PC-9 (cell line): Measurements from ENCODE around the gene MYO16. TPM values are rescaled to one million over a fixed set of nuclear protein-coding genes. Genes with fewer than 3 reads are reported as not detected.

Experiments
- BruUV-seq: library from RNA; stranded (reverse); fragments of 400-500 nt; replicated peaks from 2 replicates; lab custom pipeline; 2021; lab: Mats Ljungman, UMichigan
- CTCF ChIA-PET: fragments of 300-600 bp; sonication (Branson Sonifier 250); formaldehyde crosslinking; loops from one replicate; lab custom pipeline; 2022; ENCODE audit warnings: antibody characterized with exemption; lab: Charles Lee
- POLR2A ChIA-PET: fragments of 300-600 bp; sonication (Branson Sonifier 250); formaldehyde crosslinking; loops from one replicate; lab custom pipeline; 2022; ENCODE audit warnings: antibody characterized with exemption; ENCODE audit not compliant: unreplicated experiment; lab: Charles Lee
- DNase-seq, 2 experiments: peaks; one replicate each; pipeline versions ENCODE4 v3.0.0 to v3.0.0-alpha.2; 2015 to 2022; ENCODE audit warnings: mixed read lengths in 1 of 2
- H2AFZ ChIP-seq: fragments of 200-600 bp; sonication (generic); 2 replicates; pipeline ENCODE4 v1.8.1; 2017; ENCODE audit warnings: antibody characterized with exemption
- H3F3A ChIP-seq: fragments of 200-600 bp; sonication (generic); 2 replicates; pipeline ENCODE4 v1.8.1; 2017; ENCODE audit warnings: antibody characterized with exemption, mild to moderate bottlenecking, low read depth; ENCODE audit not compliant: insufficient read depth
- H3K27ac ChIP-seq: fragments of 200-600 bp; sonication (generic); 2 replicates; pipeline ENCODE4 v1.6.1; 2016; ENCODE audit warnings: mixed run types
- H3K27me3 ChIP-seq: fragments of 200-600 bp; sonication (generic); 2 replicates; pipeline ENCODE4 v1.6.1; 2016; ENCODE audit warnings: low read depth, mixed run types; ENCODE audit not compliant: insufficient read depth
- H3K36me3 ChIP-seq: fragments of 200-600 bp; sonication (generic); 2 replicates; pipeline ENCODE4 v1.6.1; 2016; ENCODE audit warnings: low read depth, mixed run types
- H3K4me1 ChIP-seq: fragments of 200-600 bp; sonication (generic); replicated peaks from 2 replicates; pipeline ENCODE4 v1.6.1; 2016; ENCODE audit warnings: mixed run types; ENCODE audit not compliant: insufficient read depth
- H3K4me2 ChIP-seq: fragments of 200-600 bp; sonication (generic); 2 replicates; pipeline ENCODE4 v1.6.1; 2017; ENCODE audit warnings: mixed run types
- H3K4me3 ChIP-seq: fragments of 200-600 bp; sonication (generic); 2 replicates; pipeline ENCODE4 v1.6.1; 2016; ENCODE audit warnings: mixed run types
- H3K79me2 ChIP-seq: fragments of 200-600 bp; sonication (generic); 2 replicates; pipeline ENCODE4 v1.6.1; 2017; ENCODE audit warnings: low read depth, mixed run types
- H3K9me2 ChIP-seq: fragments of 200-600 bp; sonication (generic); 2 replicates; pipeline ENCODE4 v1.8.1; 2017; ENCODE audit warnings: mild to moderate bottlenecking; ENCODE audit not compliant: insufficient read depth
- H3K9me3 ChIP-seq: fragments of 200-600 bp; sonication (generic); 2 replicates; pipeline ENCODE4 v1.8.1; 2016; ENCODE audit warnings: low read depth; ENCODE audit not compliant: insufficient read depth
- H4K20me1 ChIP-seq: fragments of 200-600 bp; sonication (generic); 2 replicates; pipeline ENCODE4 v1.8.1; 2017; ENCODE audit not compliant: insufficient read depth
- CTCF ChIP-seq: fragments of 200-600 bp; sonication (generic); conservative IDR thresholded peaks from 2 replicates; pipeline ENCODE4 v1.6.1; 2017; ENCODE audit warnings: mixed run types, antibody characterized with exemption, mild to moderate bottlenecking, moderate library complexity
- EZH2 ChIP-seq: fragments of 200-600 bp; sonication (generic); IDR thresholded peaks from 2 replicates; pipeline ENCODE4 v1.8.0; 2017; ENCODE audit warnings: antibody characterized with exemption, low read depth
- intact Hi-C: fragments of 100-400 bp; cut with micrococcal nuclease; formaldehyde crosslinking; loops from one replicate; pipeline ENCODE4 v1.10.0; 2022; ENCODE audit not compliant: unreplicated experiment
- total RNA-seq: library from RNA; stranded (reverse); gene quantifications from 2 replicates; pipeline ENCODE4 v1.2.3, GENCODE V29; 2021

The MYO16 gene
- total RNA-seq, 1 experiment from 2014 or later: 0.59 TPM

DNA sequence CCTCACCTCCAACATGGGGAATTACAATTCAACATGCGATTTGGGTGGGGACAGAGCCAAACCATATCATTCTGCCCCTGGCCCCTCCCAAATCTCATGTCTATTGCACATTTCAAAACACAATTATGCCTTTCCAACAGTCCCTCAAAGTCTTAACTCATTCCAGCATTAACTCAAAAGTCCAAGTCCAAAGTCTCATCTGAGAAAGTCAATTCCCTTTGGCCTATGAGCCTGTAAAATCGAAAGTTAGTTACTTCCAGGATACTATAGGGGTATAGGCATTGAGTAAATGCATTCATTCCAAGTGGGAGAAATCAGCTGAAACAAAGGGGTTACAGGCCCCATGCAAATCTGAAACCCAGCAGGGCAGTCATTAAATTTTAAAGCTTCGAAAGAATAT, 598.8 kb downstream of the MYO16 start:
- no peak for TF ChIP-seq EZH2
- no peak for TF ChIP-seq CTCF
- POLR2A ChIA-PET: no interaction called here
- BruUV-seq: no TSS peak

GRCh38 chr13:109231888-109232287, 602.5 kb downstream of the MYO16 start:
- no peak for TF ChIP-seq CTCF
- no peak for TF ChIP-seq EZH2
- Histone ChIP-seq H3K27ac (no peak overlapping the region), H3K79me2 (peaks cover 20% of the 10 kb centered on the region), H3F3A (no peaks in the 10 kb centered on the region; the same call in 1 of the 2 replicates), H2AFZ (no peak overlapping the region), H3K4me2 (no peak overlapping the region), H3K27me3 (no peaks in the 10 kb centered on the region), H3K9me3 (no peaks in the 10 kb centered on the region; the same call in 1 of the 2 replicates), H3K4me1 (no peaks in the 10 kb centered on the region), H3K4me3 (no peak overlapping the region), H3K9me2 (no peaks in the 10 kb centered on the region), H3K36me3 (peaks cover 67% of the 10 kb centered on the region), H4K20me1 (no peaks in the 10 kb centered on the region)
- intact Hi-C loops: no loop called here
- no peak for DNase-seq
- ChIA-PET CTCF (no interaction called here), POLR2A (no interaction called here)
- BruUV-seq: no TSS peak

More for the DNA sequence above, 598.8 kb downstream of the MYO16 start:
- H3F3A ChIP-seq: 0 out of 2 replicates have a peak, but pooled peaks cover 3% of the 10 kb centered on the region
- intact Hi-C loops: no loop called here
- no peaks in the 10 kb centered on the region for H3K4me1 ChIP-seq
- no peak overlapping the region for H3K4me3 ChIP-seq
- H2AFZ ChIP-seq: no peak overlapping the region
- H3K79me2 ChIP-seq: no peaks in the 10 kb centered on the region; the same call in 1 of the 2 replicates
- no peak overlapping the region for H3K4me2 ChIP-seq
- no peak for DNase-seq
- no peaks in the 10 kb centered on the region for H3K27me3 ChIP-seq
- no peak overlapping the region for H3K27ac ChIP-seq
- H3K9me2 ChIP-seq: no peaks in the 10 kb centered on the region
- CTCF ChIA-PET: no interaction called here
- H4K20me1 ChIP-seq: no peaks in the 10 kb centered on the region
- peaks cover 63% of the 10 kb centered on the region for H3K36me3 ChIP-seq
- peaks cover 4% of the 10 kb centered on the region for H3K9me3 ChIP-seq

- H3F3A ChIP-seq: no peaks in the 10 kb centered on the region; the same call in 1 of the 2 replicates
- no peaks in the 10 kb centered on the region for H3K4me1 ChIP-seq
- no peak for TF ChIP-seq CTCF
- TF ChIP-seq EZH2: no peak
- no peak overlapping the region for H3K4me2 ChIP-seq
- POLR2A ChIA-PET: no interaction called here
- H4K20me1 ChIP-seq: no peaks in the 10 kb centered on the region
- CTCF ChIA-PET: no interaction called here
- H3K9me2 ChIP-seq: no peaks in the 10 kb centered on the region
- no peak overlapping the region for H3K27ac ChIP-seq
- peaks cover 35% of the 10 kb centered on the region for H3K79me2 ChIP-seq
- intact Hi-C loops: no loop called here
- no peaks in the 10 kb centered on the region for H3K9me3 ChIP-seq
- H3K36me3 ChIP-seq: peaks cover 67% of the 10 kb centered on the region
- H2AFZ ChIP-seq: no peak overlapping the region
- DNase-seq: no peak
- no peaks in the 10 kb centered on the region for H3K27me3 ChIP-seq
- BruUV-seq: no TSS peak
- no peak overlapping the region for H3K4me3 ChIP-seq
Measured at GRCh38 chr13:109233293-109233692, 603.9 kb downstream of the MYO16 start.
